ENCODE results near the gene KIAA1328.

DNA sequence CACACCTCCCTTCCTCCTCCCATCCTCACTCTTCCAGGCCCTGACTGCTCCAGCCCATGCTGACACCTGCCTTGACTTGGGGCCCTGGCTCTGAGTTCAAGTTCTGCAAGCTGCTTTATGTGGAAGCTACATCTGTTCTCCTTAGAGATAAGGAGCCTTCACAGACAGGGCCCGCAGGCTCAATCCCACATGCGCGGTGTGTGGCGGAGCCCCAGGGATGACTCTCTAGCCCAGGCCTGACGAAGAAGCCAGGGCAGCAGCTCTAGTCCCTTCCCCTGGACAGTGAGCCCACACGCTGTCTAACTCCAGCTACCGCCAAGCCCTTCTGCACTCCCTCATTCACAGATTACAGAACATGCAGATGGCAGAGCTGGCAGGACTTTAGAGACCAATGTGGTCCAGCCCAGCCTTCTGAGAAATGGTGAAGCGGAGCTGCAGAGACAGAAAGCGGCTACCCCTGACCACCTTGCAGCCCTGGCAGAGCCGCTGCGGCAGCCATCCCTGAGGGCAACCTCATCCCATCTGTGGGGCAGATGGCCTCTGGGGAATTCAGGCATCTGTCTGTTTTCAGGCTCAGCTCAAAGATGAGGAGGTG lies 432.4 kb downstream of the KIAA1328 start:
- no peak for TF ChIP-seq SP1 (CRISPR knock-in tag; IDR thresholded peaks at IDR 0.05)
- TF ChIP-seq TAF1 (IDR thresholded peaks at IDR 0.05; ENCODE audit: control insufficient read depth, extremely low read depth, insufficient read depth, low read length, severe bottlenecking) = no peak
- no peak for TF ChIP-seq GTF2F1 (IDR thresholded peaks at IDR 0.05; ENCODE audit: low read depth, low read length)
- no peak for TF ChIP-seq ZFX (CRISPR knock-in tag; IDR thresholded peaks at IDR 0.05)
- TF ChIP-seq, protein P1, sequence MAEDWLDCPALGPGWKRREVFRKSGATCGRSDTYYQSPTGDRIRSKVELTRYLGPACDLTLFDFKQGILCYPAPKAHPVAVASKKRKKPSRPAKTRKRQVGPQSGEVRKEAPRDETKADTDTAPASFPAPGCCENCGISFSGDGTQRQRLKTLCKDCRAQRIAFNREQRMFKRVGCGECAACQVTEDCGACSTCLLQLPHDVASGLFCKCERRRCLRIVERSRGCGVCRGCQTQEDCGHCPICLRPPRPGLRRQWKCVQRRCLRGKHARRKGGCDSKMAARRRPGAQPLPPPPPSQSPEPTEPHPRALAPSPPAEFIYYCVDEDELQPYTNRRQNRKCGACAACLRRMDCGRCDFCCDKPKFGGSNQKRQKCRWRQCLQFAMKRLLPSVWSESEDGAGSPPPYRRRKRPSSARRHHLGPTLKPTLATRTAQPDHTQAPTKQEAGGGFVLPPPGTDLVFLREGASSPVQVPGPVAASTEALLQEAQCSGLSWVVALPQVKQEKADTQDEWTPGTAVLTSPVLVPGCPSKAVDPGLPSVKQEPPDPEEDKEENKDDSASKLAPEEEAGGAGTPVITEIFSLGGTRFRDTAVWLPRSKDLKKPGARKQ (CRISPR knock-in tag; IDR thresholded peaks at IDR 0.05) = no peak
- TF ChIP-seq, protein P2, sequence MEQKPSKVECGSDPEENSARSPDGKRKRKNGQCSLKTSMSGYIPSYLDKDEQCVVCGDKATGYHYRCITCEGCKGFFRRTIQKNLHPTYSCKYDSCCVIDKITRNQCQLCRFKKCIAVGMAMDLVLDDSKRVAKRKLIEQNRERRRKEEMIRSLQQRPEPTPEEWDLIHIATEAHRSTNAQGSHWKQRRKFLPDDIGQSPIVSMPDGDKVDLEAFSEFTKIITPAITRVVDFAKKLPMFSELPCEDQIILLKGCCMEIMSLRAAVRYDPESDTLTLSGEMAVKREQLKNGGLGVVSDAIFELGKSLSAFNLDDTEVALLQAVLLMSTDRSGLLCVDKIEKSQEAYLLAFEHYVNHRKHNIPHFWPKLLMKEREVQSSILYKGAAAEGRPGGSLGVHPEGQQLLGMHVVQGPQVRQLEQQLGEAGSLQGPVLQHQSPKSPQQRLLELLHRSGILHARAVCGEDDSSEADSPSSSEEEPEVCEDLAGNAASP (IDR thresholded peaks at IDR 0.05) = no peak
- no peak for TF ChIP-seq HNRNPL (IDR thresholded peaks at IDR 0.05; ENCODE audit: low read depth, low read length)

All from K562 (cell line).